GM21619 (cell line): ENCODE results near the gene SH2D3A.
A peak's percentile ranks its signal among the peaks of the same experiment; 100 is the strongest.
"Not testable (repeated sequence)": the region's sequence is repeated elsewhere in the genome, so short reads cannot be mapped to it uniquely, and the experiment has no call there.

Experiments used
- ATAC-seq: cut with Tn5 transposase; IDR thresholded peaks from one replicate; pipeline ENCODE4 v1.9.1; 2021; ENCODE audit not compliant: unreplicated experiment

Gene SH2D3A

DNA sequence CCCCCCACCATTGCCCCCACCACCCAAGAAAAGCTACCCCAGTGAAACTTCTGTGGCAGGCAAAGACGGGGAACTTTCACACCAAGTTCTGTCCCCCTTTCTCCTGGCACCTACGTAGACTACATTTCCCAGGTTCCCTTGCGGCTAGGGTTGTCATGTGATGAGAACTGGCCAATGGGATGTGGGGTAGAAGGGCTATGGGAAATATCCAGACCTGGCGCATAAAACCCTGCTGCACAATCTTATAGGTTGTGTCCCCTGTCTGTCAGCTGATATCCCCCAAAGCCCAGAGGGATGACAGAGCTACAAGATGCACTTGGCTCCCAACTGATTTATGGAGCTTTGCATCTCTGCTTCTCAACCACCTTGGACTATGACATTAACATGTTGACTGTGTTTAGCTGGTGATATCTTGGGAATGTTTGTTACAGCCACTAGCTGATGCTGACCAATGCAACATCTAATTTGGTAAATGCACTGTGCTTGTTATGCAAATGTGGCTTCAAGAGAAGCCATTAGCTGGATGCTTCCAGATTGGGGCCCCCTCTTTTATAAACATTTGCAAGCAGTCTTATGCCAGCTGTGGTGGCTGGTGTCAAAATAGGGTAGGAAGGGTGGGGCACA lies 6.1 kb downstream of the SH2D3A start:
- no peak for ATAC-seq

DNA sequence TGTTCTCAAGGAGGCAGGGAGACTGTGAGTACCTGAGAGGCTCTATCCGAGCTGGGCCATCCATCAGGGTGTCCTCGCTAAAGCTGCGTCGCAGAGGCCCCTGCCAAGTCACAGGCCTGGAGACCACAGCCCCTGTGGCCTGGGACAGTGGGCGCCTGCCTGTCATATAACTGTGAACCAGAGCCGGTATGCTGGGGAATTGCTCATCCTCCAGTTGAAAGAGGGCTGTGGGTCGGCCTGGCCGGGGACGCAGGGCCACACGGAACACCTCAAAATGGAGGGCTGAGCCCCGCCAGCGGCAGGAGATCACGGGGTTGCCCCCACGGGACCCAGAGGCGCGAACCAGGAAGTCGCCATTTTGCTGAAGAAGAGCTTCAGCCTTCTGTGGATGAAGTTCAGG lies 6.6 kb downstream of the SH2D3A start:
- no peak for ATAC-seq

DNA sequence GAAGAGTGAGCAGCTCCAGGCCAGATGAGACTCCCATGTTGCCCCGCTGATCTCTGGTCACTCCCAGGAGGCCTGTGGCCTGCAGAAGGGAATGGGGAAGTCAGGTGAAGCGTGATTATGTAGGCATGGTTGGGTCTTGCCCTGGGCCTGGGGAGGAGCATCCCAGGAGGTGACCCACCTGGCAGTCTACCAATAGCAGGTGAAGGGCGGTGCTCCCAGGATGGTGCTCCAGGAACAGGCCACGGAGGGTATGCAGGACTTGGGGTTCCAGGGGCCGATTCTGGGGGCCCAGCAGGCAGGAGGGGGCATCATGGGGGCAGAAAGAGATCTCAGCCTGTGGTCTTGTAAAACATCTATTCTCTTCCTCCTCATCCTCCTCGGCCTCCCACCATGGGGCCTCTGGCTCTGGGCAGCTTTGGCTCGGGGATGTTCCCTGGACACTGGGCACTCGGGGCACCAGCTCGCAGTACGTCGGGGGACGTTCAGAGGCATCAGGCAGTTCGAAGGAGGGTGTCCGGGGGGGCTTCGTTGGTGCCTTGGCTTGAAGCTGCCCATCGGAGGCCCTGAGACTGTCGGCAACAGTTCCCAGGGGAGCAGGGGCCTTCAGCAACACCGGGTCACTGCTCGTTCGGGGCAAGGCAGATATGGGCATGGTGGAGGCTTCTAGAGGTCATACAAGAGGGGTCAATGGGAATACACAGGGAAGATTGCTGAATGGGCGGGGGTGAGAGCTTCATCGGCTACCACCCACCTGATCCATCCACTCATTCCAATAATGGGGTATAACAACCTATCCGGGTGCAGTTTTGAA lies 12.4 kb downstream of the SH2D3A start:
- no peak for ATAC-seq

DNA sequence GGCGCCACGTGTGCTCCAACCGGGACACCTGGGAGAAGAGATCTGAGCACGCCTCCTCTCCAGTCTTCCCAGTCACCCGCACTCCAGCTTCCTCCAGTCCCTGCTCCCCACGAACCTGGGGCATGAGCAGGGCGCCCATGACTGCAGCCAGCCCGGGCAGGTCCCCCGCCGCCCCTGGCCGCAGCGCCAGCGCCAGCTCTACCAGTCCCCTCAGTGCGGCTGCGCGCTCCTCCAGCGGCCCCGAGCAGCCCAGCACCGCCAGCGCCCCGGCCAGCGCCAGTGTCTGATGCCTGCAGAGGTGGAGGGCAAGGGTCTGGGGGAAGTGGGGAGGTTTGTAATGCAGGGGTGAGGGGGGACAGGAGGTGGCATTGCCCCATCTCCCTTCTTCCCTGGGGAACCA lies 13.1 kb downstream of the SH2D3A start:
- no peak for ATAC-seq

DNA sequence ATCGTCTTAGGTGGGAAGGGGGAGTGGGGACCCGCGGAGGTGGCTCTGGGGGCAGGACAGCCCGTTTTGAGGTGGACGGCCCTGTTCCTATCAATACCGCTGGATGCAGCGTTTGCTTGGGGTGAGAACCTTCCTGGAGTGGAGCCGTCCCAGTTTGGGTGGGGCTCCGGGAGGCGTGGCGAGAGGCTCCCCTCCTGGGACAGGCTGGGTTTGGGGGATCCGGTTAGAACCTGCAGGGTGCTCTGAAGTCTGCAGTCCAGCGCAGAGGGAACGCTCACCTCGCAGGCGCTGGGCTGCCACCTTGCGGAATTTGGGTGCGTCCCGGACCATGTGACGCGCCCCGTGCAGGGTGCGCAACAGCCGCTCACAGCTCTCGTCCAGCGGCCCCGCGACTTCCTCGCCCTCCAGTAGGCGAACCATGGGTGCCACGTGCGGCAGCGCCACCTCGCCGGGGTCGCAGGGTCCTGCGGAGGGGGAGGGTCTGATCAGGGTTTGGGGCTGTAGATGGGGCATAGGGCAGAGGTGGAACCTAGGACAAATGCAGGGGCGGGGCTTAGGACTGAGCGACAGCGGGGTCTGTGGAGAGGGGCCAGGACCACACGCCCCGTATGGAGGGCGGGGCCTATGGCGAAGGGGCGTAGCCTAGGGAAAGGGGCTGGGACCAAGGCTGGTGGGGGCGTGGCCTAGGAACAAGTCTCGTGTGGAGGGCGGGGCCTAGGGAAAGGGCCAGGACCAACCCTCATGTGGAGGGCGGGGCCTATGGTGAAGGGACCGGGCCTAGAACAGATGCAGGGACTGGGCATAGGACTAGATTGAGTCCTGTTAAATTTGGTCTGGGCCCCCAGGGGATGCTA lies 13.8 kb downstream of the SH2D3A start:
- peak; percentile 71 for ATAC-seq

DNA sequence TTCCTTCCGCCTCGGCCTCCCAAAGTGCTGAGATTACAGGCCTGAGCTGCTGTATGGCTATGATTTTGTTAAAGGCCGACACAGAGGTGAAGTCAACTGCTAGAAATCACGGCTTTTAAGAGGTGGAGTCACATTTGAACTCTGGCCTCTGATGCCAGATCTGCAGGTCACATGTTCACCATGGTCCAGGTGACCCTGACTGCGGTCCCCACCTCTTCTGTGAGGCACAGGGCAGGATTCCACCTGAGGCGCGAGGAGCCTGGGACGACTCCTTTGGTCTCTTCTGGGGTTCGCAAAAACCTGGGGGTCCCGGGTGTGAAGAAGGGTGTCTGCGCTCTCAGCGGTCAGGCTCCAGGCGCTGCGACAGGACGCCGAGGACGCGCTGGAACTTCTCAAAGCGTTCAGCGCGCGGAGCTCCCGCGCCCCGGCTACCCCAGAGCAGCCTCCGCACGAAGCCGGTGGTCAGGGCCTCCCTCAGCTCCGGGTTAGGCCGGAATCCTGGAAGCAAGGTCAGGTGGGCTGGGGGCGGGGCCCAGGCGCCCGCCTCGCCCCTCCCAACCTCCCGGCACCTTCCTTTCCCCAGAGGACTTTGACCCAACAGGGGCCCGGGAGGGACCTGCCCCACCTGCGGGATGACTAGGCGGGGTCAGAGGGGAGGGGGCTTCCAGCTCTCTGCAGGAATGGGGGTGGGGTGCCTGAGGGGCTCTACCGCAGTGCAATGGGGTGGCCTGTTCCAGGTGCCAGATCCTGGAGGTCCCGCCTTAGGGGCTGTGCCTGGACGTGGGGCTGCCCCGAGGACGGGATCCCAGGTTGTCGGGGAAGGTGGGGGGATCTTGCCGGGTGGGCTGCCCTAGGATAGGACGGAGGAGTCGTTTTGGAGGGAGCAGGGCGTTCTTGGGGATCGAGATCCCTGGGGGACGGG lies 14.7 kb downstream of the SH2D3A start:
- no peak for ATAC-seq

DNA sequence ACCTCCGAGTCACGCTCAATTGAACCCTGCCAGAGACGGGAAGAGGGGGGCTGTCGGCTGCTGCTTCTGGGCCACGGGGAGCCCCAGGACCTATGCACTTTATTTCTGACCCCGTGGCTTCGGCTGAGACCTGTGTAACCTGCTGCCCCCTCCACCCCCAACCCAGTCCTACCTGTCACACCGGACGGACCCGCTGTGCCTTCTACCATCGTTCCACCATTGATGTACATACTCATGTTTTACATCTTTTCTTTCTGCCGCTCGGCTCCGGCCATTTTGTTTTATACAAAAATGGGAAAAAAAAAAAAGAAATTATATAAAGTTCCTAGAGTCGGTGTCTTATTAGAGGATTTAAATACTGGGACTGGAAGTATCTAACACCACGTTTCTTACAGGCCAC lies 16.0 kb downstream of the SH2D3A start:
- no peak for ATAC-seq

DNA sequence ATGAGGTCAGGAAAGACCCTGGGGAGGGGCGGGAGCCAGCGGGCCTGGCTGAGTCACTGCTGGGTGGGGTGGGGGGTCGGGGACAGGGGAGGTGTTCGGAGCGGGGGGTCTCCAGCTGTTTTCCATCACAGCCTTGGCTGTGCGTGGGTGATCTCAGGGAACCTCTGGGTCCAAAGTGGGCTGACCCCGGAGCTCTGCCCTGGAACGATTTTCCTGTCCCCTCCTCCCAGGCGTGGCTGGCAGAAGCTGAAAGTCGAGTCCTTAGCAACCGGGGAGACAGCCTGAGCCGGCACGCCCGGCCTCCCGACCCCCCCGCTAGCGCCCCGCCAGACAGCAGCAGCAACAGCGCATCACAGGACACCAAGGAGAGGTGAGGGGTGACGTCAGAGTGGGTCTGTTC lies 17.2 kb downstream of the SH2D3A start:
- ATAC-seq: no peak

DNA sequence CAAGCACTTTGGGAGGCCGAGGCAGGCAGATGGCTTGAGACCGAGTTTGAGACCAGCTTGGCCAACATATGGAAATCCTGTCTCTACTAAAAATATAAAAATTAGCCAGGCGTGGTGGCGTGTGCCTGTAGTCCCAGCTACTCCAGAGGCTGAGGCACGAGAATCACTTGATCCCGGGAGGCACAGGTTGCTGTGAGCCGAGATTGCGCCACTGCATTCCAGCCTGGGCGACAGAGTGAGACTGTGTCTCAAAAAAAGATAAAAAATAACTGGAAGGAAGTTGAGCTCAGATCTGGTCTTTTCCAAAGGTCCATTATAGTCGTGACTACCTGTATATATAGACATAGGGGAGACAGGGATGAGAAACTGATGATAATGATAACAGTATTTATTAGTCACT lies 18.7 kb downstream of the SH2D3A start:
- not testable (repeated sequence) for ATAC-seq

DNA sequence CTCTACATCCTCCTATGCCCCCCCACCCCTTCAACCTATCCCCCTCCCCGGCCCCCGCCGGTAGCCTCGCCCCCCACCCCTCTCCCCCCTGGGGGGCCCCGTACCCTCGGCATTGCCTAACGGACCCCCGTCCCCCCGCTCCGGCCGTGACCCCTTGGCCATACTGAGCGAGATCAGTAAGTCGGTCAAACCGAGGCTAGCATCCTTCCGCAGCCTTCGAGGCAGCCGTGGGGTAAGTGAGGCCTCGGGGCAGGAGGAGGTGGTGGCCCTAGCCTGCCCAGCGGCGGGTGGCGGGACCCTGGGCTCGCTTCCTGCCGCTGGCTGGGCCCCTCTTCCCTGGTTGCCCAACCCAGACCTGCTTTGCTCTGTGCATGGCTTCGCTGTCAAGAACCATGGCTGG lies 21.3 kb downstream of the SH2D3A start:
- ATAC-seq: no peak

DNA sequence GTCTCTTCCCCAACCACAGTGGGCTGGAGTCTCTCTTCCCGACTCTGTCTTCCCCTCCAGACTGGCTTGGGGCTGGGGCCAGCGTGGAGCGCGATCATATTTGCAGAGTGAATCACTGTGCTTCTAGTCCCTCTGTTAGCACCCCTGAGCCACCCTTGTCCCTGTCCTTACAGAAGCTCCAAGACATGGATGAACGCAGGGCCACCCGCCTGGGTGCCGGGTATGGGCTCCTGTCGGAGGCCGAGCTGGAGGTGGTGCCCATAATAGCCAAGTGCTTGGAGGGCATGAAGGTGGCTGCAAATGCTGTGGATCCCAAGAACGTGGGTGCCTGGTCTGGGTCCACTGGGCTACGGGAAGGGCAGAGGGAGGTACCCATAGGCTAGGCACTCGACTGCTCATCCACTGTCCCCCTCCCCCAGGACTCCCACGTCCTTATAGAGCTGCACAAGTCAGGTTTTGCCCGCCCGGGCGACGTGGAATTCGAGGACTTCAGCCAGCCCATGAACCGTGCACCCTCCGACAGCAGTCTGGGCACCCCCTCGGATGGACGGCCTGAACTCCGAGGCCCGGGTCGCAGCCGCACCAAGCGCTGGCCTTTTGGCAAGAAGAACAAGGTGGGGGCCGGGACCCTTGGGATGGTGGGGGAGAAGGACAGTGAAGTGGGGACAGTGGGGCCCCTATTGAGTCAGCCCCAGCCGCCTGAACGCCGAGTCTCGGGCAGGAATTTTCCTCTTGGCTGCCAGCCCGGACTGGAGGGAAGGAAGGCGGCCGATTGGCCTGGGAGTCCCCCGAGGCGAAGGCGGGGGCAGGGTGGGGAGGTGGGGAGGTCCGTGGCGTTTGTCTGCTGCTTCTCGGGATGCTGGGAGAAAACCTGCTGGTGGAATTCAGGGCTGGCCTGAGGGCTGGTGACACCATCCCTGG lies 22.6 kb downstream of the SH2D3A start:
- ATAC-seq: no peak

DNA sequence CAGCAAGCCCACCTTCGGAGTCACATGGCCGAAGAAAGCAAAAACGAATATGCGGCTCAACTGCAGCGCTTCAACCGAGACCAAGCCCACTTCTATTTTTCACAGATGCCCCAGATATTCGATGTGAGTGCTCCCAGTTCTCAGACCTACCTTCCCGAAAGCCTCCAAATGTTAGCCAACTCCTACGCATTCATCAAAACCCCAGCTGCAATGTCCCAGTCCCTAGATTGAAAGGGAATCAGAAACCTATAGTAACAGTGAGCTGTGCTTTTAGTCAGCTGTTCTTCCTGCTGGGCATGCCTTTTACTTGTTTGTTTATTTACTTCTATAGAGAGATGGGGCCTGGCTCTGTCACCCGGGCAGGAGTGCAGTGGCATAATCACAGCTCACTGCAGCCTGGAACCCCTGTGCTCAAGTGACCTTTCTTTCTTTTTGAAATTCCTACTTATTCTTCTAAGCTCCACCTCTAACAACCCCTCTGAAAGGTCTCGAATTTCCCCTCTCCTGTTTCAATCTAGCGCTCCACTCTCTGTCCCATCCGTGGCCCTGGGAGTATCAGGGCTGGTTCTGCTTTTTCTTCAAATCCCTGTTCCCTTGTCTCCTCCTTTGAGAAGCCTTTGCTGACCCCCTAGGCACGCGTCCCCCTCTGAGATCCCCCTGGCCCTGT lies 23.4 kb downstream of the SH2D3A start:
- no peak for ATAC-seq

DNA sequence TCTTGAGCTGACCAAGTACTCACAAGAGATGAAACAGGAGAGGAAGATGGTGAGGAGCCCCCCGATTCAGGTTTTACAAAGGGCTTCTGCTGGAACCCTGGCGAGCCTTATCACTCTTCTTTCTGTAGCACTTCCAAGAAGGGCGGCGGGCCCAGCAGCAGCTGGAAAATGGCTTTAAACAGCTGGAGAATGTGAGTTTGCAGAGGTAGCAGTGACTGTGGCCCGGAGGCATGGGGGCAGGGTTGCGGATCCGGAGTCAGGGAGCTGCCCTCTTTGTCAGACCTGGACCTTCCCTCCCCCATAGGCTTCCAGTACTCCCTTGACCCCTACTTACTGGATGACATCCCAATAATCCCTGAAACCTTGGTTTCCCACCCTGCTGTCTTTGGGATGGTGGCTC lies 24.2 kb downstream of the SH2D3A start:
- no peak for ATAC-seq

DNA sequence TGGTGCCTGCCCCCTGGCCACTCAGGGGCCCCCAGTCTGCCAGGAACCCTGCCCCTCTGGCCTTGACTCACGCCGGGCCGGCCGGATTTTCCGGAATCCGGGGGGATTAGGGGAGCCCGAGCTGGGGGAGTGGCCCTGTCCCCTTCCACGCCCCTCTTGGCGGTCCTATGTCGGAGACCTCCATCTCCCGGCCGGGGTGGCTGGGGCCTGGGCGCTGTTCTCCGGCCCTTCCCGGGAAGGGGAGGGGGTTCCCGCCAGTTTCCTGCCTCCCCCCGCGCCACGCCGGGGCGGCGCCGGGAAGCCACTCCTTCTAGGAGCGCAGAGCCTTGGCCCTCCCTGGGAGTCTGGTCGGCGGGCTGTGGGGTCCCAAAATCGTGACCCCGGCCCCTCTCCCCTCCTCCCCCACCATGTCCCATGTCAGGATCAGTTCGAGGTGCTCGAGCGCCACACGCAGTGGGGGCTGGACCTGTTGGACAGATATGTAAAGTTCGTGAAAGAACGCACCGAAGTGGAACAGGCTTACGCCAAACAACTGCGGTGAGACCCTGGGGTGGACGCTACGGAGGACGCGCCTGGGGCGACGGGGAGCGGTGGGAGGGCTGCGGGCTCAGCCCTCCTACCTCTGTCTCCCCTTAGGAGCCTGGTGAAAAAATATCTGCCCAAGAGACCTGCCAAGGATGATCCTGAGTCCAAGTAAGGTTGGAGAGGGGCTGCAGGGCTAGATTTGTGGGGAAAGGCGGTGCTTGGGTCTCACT lies 26.5 kb downstream of the SH2D3A start:
- ATAC-seq: no peak

DNA sequence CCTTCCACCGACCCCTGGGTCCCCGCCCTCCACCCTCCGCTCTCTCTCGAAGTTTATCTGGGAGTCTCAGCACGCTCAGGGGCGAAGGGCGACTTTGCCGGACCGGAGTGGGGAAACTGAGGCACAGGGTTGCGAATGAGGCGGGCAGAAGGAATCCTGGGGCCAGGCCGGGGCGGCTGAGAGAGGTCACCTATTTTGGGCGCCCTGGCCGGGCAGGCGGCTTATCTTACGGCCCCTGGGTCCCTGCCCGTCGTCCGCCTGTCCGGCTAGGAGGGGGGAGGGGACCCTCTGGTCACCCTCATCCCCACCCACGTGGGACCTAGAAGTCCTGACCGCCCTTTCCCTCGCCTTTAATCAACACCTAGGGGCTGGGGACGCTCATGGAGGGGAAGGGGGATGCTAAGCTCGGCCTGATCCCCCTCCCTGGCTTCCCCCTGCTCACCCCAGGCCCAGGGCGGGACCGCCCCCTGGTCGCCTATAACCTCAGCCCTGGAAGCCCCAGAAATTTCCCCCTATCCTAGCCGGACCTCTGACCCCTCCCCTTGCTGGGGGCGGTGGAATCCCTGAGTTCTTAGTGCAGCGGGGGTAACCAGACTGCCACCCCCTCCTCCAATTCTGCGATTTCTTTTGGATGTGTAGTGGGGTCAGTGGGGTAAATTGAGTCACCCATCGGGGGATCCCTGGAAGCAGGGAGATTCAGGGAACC lies 27.2 kb downstream of the SH2D3A start:
- ATAC-seq: no peak

DNA sequence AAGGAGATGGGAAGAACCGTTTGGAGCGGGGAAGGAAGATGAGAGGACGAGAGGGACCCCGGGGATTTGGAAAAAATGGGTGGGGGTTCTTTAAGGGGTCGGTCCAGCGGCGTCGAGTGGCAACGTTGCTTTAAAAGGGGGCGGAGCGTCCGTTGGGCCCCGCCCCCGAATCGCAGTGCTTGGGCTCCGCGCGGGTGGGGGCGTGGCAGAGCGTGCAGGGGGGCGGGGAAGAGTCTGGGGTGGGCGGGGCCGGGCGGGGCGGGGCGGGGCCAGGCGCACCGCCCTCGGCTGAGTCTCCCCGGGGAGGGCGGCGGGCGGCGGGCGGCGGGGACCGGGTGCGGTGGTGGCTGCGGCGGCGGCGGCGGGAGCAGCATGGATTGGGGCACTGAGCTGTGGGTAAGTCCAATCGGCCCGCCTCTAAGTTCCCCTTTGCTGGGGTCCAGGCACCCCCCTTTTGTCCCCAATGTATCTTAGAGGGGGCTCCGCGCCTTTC lies 27.8 kb downstream of the SH2D3A start, which contains the start of gene TRIP10:
Gene TRIP10, plus strand, starts transcription at position 291 of the 493 bp plus-strand sequence. Its CDS starts 82 bp downstream, at position 373.
- no peak for ATAC-seq

DNA sequence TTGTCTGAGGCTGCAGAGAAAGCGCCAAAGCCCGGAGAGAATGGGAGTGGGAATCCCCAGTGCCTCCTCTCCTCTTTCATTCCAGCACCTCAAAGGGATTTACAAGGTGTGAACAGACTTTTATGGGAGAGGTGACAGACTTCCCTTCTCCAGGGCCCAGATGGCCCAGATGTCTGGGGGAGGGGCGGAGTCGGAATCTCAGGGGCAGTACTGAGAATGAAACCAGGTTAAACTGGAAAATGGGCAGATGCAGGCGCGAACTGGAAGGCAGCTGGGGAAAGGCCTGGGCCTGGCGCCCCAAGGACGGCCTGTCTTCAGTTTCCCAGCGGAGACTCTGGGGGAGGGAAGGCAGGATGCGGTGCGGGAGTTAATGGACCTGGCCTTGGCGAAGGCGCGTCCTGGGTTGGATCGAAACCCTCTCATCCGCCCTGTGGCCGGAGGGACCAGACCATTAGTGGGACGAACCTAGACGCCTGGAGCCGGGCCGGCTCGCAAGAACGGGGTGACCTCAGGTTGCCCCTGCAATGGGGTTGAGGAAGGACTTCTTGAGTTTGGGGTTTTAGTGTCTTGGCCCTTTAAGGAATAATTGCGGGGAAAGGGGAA lies 28.3 kb downstream of the SH2D3A start:
- no peak for ATAC-seq
